AML-193 (cell line): ENCODE measurements around the gene RFTN1.

Source experiments
- DNase-seq, 2 experiments: peaks; one replicate each; lab custom pipeline; 2025; lab: John Stamatoyannopoulos, UW

The RFTN1 gene

GRCh38 chr3:16464511-16465148 lies 48.9 kb downstream of the RFTN1 start:
- no peak for DNase-seq

- no peak for DNase-seq
Observed at GRCh38 chr3:16463914-16464313, 49.6 kb downstream of the RFTN1 start.

- no peak for DNase-seq
Observed at GRCh38 chr3:16463119-16463518, 50.4 kb downstream of the RFTN1 start.

GRCh38 chr3:16462679-16463078 lies 50.8 kb downstream of the RFTN1 start:
- DNase-seq, result no peak

- no peak for DNase-seq
Observed at GRCh38 chr3:16461463-16462245, 51.8 kb downstream of the RFTN1 start.

- no peak for DNase-seq
Observed at GRCh38 chr3:16460886-16461285, 52.6 kb downstream of the RFTN1 start.

- DNase-seq, result no peak
Observed at GRCh38 chr3:16460273-16460672, 53.2 kb downstream of the RFTN1 start.

GRCh38 chr3:16456784-16457415 lies 56.6 kb downstream of the RFTN1 start:
- DNase-seq, result no peak

GRCh38 chr3:16455966-16456365 lies 57.5 kb downstream of the RFTN1 start:
- no peak for DNase-seq

- DNase-seq, result no peak
Observed at GRCh38 chr3:16455001-16455400, 58.5 kb downstream of the RFTN1 start.

GRCh38 chr3:16452261-16452660 lies 61.2 kb downstream of the RFTN1 start:
- DNase-seq, result no peak

- no peak for DNase-seq
Observed at GRCh38 chr3:16449369-16449768, 64.1 kb downstream of the RFTN1 start.

GRCh38 chr3:16448639-16449070 lies 64.8 kb downstream of the RFTN1 start:
- no peak for DNase-seq

GRCh38 chr3:16447135-16447534 lies 66.4 kb downstream of the RFTN1 start:
- no peak for DNase-seq

GRCh38 chr3:16444344-16444743 lies 69.2 kb downstream of the RFTN1 start:
- DNase-seq, result no peak

- no peak for DNase-seq
Observed at GRCh38 chr3:16442730-16443129, 70.8 kb downstream of the RFTN1 start.

- DNase-seq, result no peak
Observed at GRCh38 chr3:16441371-16441875, 72.1 kb downstream of the RFTN1 start.

GRCh38 chr3:16439848-16440708 lies 73.4 kb downstream of the RFTN1 start:
- DNase-seq, result no peak

GRCh38 chr3:16439163-16439847 lies 74.2 kb downstream of the RFTN1 start:
- no peak for DNase-seq

- no peak for DNase-seq
Observed at GRCh38 chr3:16437640-16438039, 75.9 kb downstream of the RFTN1 start.

GRCh38 chr3:16433701-16434151 lies 79.8 kb downstream of the RFTN1 start:
- DNase-seq, result no peak
